Right atrium auricular region (tissue), 2 donors: ENCODE results near the gene PLEKHH3. TPM values are rescaled to one million over a fixed set of nuclear protein-coding genes. Genes with fewer than 3 reads are reported as not detected.

Experiments used
- DNase-seq: peaks from one replicate; pipeline ENCODE4 v3.0.0-alpha.2; 2019; ENCODE audit warnings: low spot score
- H3K27ac ChIP-seq, 2 donors: fragments of 200-600 bp; sonication (generic); 1 replicate in 1 of 2; 2 replicates in 1 of 2; pipeline ENCODE4 v1.5.1; 2016 to 2019
- H3K27me3 ChIP-seq, 2 donors: fragments of 200-600 bp; sonication (generic); one replicate each; pipeline versions ENCODE4 v1.5.1 to v1.6.0; 2017 to 2019
- H3K36me3 ChIP-seq: fragments of 200-600 bp; sonication (generic); one replicate; pipeline ENCODE4 v1.5.1; 2016
- H3K4me1 ChIP-seq, 2 donors: fragments of 200-600 bp; sonication (generic); one replicate each; pipeline versions ENCODE4 v1.5.1 to v1.6.0; 2017 to 2019
- H3K4me3 ChIP-seq, 2 donors: fragments of 200-600 bp; sonication (generic); 1 replicate in 1 of 2; 2 replicates in 1 of 2; pipeline ENCODE4 v1.5.1; 2017 to 2019; ENCODE audit warnings: mild to moderate bottlenecking in 1 of 2, moderate library complexity in 1 of 2
- H3K9me3 ChIP-seq, 2 donors: fragments of 200-600 bp; sonication (generic); one replicate each; pipeline ENCODE4 v1.5.1; 2019
- total RNA-seq, 2 donors: library from RNA; depleted of rRNA; stranded (reverse); fragments of >200 nt; gene quantifications; one replicate each; pipeline ENCODE4 v1.1.0, GENCODE V29; 2016
- TF ChIP-seq, protein P1 (sequence below), 2 donors: fragments of 200-600 bp; sonication (generic); IDR thresholded peaks; one replicate each; pipeline ENCODE4 v1.5.1; 2019; ENCODE audit warnings: antibody characterized with exemption in 2 of 2

The PLEKHH3 gene
- total RNA-seq, 2 donors from 2014 or later = 14.5 to 26.5 TPM

DNA sequence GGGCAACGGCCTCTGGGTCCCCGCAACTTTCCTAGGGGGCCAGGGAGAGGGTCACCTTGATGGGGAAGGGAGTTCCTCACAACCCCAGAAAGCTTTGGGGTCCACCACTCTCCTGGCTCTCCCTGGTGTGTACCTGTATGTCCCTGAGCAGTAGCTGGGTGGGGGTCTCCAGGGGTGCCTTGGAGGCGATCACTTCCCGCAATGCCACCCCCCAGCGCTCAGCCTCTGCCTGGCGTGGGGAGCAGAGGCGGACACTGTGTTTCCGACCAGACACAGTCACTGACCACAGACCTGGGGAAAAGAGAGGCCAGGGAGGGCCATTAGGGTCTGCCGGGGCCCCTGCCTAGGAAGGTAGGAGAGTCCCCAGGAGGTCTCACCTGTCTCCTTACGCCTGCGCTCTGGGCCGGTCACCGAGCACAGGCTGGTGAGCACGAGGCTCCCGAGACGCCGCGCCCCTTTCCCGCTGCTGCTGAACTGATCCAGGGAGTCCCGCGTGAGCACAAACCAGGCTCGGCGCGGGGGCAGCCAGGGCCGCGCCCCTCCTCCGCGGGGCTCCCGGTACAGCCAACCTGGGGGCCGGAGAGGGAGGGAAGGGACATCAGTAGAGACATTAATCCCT is 3.4 kb downstream of the PLEKHH3 start:
- TF ChIP-seq, protein P1, sequence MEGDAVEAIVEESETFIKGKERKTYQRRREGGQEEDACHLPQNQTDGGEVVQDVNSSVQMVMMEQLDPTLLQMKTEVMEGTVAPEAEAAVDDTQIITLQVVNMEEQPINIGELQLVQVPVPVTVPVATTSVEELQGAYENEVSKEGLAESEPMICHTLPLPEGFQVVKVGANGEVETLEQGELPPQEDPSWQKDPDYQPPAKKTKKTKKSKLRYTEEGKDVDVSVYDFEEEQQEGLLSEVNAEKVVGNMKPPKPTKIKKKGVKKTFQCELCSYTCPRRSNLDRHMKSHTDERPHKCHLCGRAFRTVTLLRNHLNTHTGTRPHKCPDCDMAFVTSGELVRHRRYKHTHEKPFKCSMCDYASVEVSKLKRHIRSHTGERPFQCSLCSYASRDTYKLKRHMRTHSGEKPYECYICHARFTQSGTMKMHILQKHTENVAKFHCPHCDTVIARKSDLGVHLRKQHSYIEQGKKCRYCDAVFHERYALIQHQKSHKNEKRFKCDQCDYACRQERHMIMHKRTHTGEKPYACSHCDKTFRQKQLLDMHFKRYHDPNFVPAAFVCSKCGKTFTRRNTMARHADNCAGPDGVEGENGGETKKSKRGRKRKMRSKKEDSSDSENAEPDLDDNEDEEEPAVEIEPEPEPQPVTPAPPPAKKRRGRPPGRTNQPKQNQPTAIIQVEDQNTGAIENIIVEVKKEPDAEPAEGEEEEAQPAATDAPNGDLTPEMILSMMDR (IDR thresholded peaks at IDR 0.05) = no peak
- no peak for DNase-seq
- H3K27ac ChIP-seq = peak overlapping the region; percentile 95 to 99
- peak overlapping the region; percentile 25 to 87 for H3K4me3 ChIP-seq
- no peaks in the 10 kb centered on the region for H3K9me3 ChIP-seq
- peaks cover 47% of the 10 kb centered on the region for H3K36me3 ChIP-seq
- no peaks in the 10 kb centered on the region for H3K27me3 ChIP-seq
- peaks cover 0 to 53% of the 10 kb centered on the region in 2 donors for H3K4me1 ChIP-seq

DNA sequence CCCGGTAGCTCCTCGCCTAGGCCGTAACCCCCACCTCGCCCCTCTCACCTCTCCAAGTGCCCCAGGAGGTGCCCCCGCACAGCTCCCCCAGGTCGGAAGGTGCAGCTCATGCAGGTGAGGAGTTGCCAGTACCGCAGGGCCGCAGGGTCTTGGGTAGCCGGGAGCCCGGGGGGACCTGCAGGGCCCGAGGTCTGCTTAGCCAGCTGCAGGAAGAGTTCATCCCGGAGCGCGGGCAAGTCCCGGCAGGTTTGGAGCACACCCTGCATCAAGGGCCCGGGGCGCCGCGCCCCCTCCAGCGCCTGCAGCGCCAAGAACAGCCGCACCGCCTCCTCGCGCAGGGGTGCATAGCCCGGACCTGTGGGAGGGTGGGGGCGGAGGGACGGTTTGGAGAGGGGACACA is 4.8 kb downstream of the PLEKHH3 start:
- H3K4me3 ChIP-seq = no peak overlapping the region
- no peaks in the 10 kb centered on the region for H3K27me3 ChIP-seq
- H3K9me3 ChIP-seq = no peaks in the 10 kb centered on the region
- peaks cover 47% of the 10 kb centered on the region for H3K36me3 ChIP-seq
- H3K4me1 ChIP-seq = peaks cover 0 to 58% of the 10 kb centered on the region in 2 donors
- H3K27ac ChIP-seq = no peak overlapping the region
- DNase-seq = no peak
- TF ChIP-seq, protein P1 (IDR thresholded peaks at IDR 0.05) = no peak

GRCh38 chr17:42670789-42671657 is 5.8 kb downstream of the PLEKHH3 start:
- Histone ChIP-seq H3K36me3 (peaks cover 56% of the 10 kb centered on the region), H3K4me3 (no peak overlapping the region), H3K9me3 (no peaks in the 10 kb centered on the region), H3K4me1 (peaks cover 0 to 63% of the 10 kb centered on the region in 2 donors), H3K27me3 (no peaks in the 10 kb centered on the region), H3K27ac (no peak overlapping the region)
- no peak for DNase-seq
- TF ChIP-seq, protein P1 (IDR thresholded peaks at IDR 0.05) = no peak

DNA sequence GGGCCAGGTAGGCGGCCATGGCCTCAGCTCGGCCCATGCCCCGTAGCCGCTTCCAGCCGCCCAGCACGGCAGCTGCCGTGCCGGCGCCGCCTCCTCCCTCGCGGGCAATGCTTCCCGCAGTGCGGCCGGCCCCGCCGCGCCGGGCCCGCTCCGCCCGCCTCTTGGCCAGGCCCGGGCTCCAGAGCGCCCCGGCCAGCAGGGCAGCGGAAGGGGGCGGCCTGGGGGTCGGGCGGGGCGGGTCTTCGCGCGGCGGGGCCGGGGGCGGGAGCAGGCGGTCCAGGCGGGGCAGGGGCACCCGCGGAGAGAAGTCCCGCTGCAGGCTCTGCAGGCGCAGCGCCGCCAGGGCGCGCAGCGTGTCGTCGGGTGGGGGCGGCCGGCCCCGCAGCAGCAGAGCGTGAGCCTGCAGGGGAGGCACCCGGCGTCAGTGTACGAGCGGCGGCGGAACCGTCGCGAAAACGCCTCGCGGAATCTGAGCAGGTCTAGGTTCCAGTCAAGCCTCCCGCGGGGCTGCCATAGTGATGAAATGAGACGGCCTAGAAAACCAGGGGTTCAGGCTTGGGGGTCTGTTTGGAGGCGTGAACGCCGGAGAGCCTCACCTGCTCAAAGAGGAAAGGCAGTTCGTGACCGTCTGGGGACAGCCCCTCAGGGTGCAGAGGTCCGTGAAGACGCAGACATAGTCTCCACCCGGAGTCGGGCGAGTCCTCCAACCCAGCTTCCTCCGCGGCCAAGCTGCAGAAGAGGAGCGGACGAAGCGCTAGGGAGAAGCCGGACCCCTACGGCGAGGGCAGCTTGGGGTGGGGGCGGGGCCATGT is 6.6 kb downstream of the PLEKHH3 start:
- no peaks in the 10 kb centered on the region for H3K27me3 ChIP-seq
- peaks cover 0 to 55% of the 10 kb centered on the region in 2 donors for H3K4me1 ChIP-seq
- H3K27ac ChIP-seq = no peak overlapping the region
- no peak for DNase-seq
- TF ChIP-seq, protein P1 (IDR thresholded peaks at IDR 0.05) = no peak
- no peaks in the 10 kb centered on the region for H3K9me3 ChIP-seq
- peaks cover 64% of the 10 kb centered on the region for H3K36me3 ChIP-seq
- no peak overlapping the region for H3K4me3 ChIP-seq

GRCh38 chr17:42669705-42669976 is 7.2 kb downstream of the PLEKHH3 start:
- H3K27ac ChIP-seq = peak overlapping the region; percentile 35 to 39
- H3K9me3 ChIP-seq = no peaks in the 10 kb centered on the region
- DNase-seq = no peak
- H3K36me3 ChIP-seq = peaks cover 68% of the 10 kb centered on the region
- H3K4me1 ChIP-seq = peaks cover 0 to 50% of the 10 kb centered on the region in 2 donors
- TF ChIP-seq, protein P1 (IDR thresholded peaks at IDR 0.05) = no peak
- no peaks in the 10 kb centered on the region for H3K27me3 ChIP-seq
- H3K4me3 ChIP-seq = no peak overlapping the region
